H1 (cell line): ENCODE data around the gene ISCA2. TPM values are rescaled to one million over a fixed set of nuclear protein-coding genes. Genes with fewer than 3 reads are reported as not detected.

Experiments
- CTCF ChIA-PET: fragments of 300-600 bp; sonication (Branson Sonifier 250); formaldehyde crosslinking; loops from one replicate; lab custom pipeline; 2021; ENCODE audit not compliant: partially characterized antibody; lab: Charles Lee
- POLR2A ChIA-PET: fragments of 300-600 bp; sonication (Branson Sonifier 250); formaldehyde crosslinking; loops from one replicate; lab custom pipeline; 2021; ENCODE audit warnings: inconsistent platforms; ENCODE audit not compliant: partially characterized antibody; lab: Charles Lee
- DNase-seq, 2 experiments: peaks; one replicate each; pipeline versions ENCODE4 v3.0.0 to v3.0.0-alpha.2; 2010 to 2022; ENCODE audit warnings: low spot score in 2 of 2, low read depth in 1 of 2, mixed read lengths in 1 of 2
- FAIRE-seq: peaks from 2 replicates; lab custom pipeline; 2011; peaks lifted over from hg19 to GRCh38; lab: Jason Lieb, UNC
- H2AFZ ChIP-seq: 2 replicates; pipeline ENCODE4 v1.8.1; 2012; ENCODE audit warnings: low read length, inconsistent platforms
- H2AK5ac ChIP-seq: 2 replicates; pipeline ENCODE4 v1.6.1; 2013; ENCODE audit warnings: low read depth, low read length
- H2BK120ac ChIP-seq: replicated peaks from 2 replicates; pipeline ENCODE3; 2013; ENCODE audit warnings: low read depth, low read length, inconsistent platforms
- H2BK12ac ChIP-seq: 2 replicates; pipeline ENCODE4 v1.6.1; 2013; ENCODE audit warnings: low read depth, low read length
- H2BK15ac ChIP-seq: 2 replicates; pipeline ENCODE4 v1.6.1; 2013; ENCODE audit warnings: low read length
- H2BK20ac ChIP-seq: 2 replicates; pipeline ENCODE4 v1.6.1; 2013; ENCODE audit warnings: low read length
- H2BK5ac ChIP-seq: 2 replicates; pipeline ENCODE4 v1.6.1; 2013; ENCODE audit warnings: low read depth, low read length
- H3K14ac ChIP-seq: 2 replicates; pipeline ENCODE4 v1.6.1; 2013; ENCODE audit warnings: inconsistent platforms; ENCODE audit not compliant: insufficient read length
- H3K18ac ChIP-seq: 2 replicates; pipeline ENCODE4 v1.6.1; 2013; ENCODE audit warnings: low read length; ENCODE audit errors: extremely low read depth
- H3K23ac ChIP-seq: 2 replicates; pipeline ENCODE4 v1.6.1; 2013; ENCODE audit warnings: inconsistent platforms; ENCODE audit not compliant: insufficient read length
- H3K23me2 ChIP-seq: 2 replicates; pipeline ENCODE4 v1.6.1; 2013; ENCODE audit warnings: low read depth, low read length
- H3K27ac ChIP-seq: 2 replicates; pipeline ENCODE4 v1.6.1; 2011; ENCODE audit warnings: low read depth, low read length, inconsistent platforms
- H3K27me3 ChIP-seq, 4 experiments: replicated peaks in 1 of 4; 1 replicate in 1 of 4; 2 replicates in 3 of 4; pipeline versions ENCODE4 v1.6.1 to v1.8.1; 2011 to 2013; ENCODE audit warnings: low read length in 3 of 4, mild to moderate bottlenecking in 3 of 4, inconsistent platforms in 2 of 4, mixed read lengths in 2 of 4, moderate library complexity in 1 of 4; ENCODE audit not compliant: control insufficient read depth in 3 of 4, insufficient read depth in 3 of 4; ENCODE audit errors: extremely low read depth in 1 of 4
- H3K36me3 ChIP-seq, 4 experiments: 2 replicates each; pipeline versions ENCODE4 v1.6.1 to v1.8.1; 2011 to 2013; ENCODE audit warnings: mild to moderate bottlenecking in 4 of 4, low read length in 3 of 4, moderate library complexity in 2 of 4, control low read depth in 1 of 4, inconsistent platforms in 1 of 4; ENCODE audit not compliant: insufficient read depth in 4 of 4, control insufficient read depth in 2 of 4
- H3K4ac ChIP-seq: replicated peaks from 2 replicates; pipeline ENCODE3; 2013; ENCODE audit warnings: low read length, low read depth, mixed read lengths, inconsistent platforms; ENCODE audit not compliant: insufficient read length
- H3K4me1 ChIP-seq, 4 experiments: replicated peaks in 1 of 4; 1 replicate in 1 of 4; 2 replicates in 3 of 4; pipeline versions ENCODE4 v1.6.1 to v1.8.1; 2011 to 2013; ENCODE audit warnings: low read length in 3 of 4, inconsistent platforms in 2 of 4, mixed read lengths in 1 of 4; ENCODE audit not compliant: insufficient read depth in 4 of 4, control insufficient read depth in 3 of 4
- H3K4me2 ChIP-seq, 2 experiments: 2 replicates each; pipeline versions ENCODE4 v1.6.1 to v1.8.1; 2011 to 2013; ENCODE audit warnings: low read depth in 2 of 2, low read length in 2 of 2, control low read depth in 1 of 2, inconsistent platforms in 1 of 2, mild to moderate bottlenecking in 1 of 2; ENCODE audit not compliant: insufficient read depth in 1 of 2
- H3K4me3 ChIP-seq, 4 experiments: fragments of 200-600, 300-600 bp in 1 of 4; sonication (generic), shearing (Covaris generic), sonication (Bioruptor Twin) in 1 of 4; 2 replicates each; pipeline versions ENCODE4 v1.5.1 to v1.8.1; 2011 to 2016; ENCODE audit warnings: low read length in 4 of 4, low read depth in 3 of 4, control low read depth in 2 of 4, inconsistent platforms in 2 of 4, mild to moderate bottlenecking in 2 of 4, mixed read lengths in 1 of 4, moderate library complexity in 1 of 4; ENCODE audit not compliant: insufficient read depth in 2 of 4; ENCODE audit errors: extremely low read depth in 1 of 4
- H3K56ac ChIP-seq: replicated peaks from 2 replicates; pipeline ENCODE3; 2013; ENCODE audit warnings: low read depth, mild to moderate bottlenecking, mixed read lengths, low read length, inconsistent platforms; ENCODE audit not compliant: insufficient read length
- H3K79me1 ChIP-seq: 2 replicates; pipeline ENCODE4 v1.6.1; 2013; ENCODE audit warnings: low read depth, low read length, control low read depth
- H3K79me2 ChIP-seq, 2 experiments: 2 replicates each; pipeline versions ENCODE4 v1.6.1 to v1.8.1; 2012 to 2013; ENCODE audit warnings: low read length in 2 of 2, mild to moderate bottlenecking in 2 of 2, inconsistent platforms in 1 of 2; ENCODE audit not compliant: insufficient read depth in 2 of 2, control insufficient read depth in 1 of 2
- H3K9ac ChIP-seq, 4 experiments: replicated peaks in 1 of 4; 1 replicate in 1 of 4; 2 replicates in 3 of 4; pipeline versions ENCODE4 v1.6.1 to v1.8.1; 2011 to 2013; ENCODE audit warnings: low read depth in 3 of 4, low read length in 3 of 4, control low read depth in 2 of 4, mild to moderate bottlenecking in 2 of 4, moderate library complexity in 2 of 4, inconsistent platforms in 1 of 4; ENCODE audit errors: extremely low read depth in 1 of 4
- H3K9me3 ChIP-seq, 2 experiments: 2 replicates each; pipeline versions ENCODE4 v1.6.1 to v1.8.1; 2012 to 2013; ENCODE audit warnings: mild to moderate bottlenecking in 2 of 2, moderate library complexity in 2 of 2, control low read depth in 1 of 2, inconsistent platforms in 1 of 2, low read depth in 1 of 2, low read length in 1 of 2, mixed read lengths in 1 of 2; ENCODE audit not compliant: insufficient read depth in 2 of 2
- H4K20me1 ChIP-seq, 2 experiments: replicated peaks in 1 of 2; 2 replicates each; pipeline versions ENCODE3 to v1.8.1; 2011 to 2013; ENCODE audit warnings: inconsistent platforms in 2 of 2, low read length in 2 of 2, mild to moderate bottlenecking in 1 of 2; ENCODE audit not compliant: insufficient read depth in 2 of 2, control insufficient read depth in 1 of 2
- H4K5ac ChIP-seq: 2 replicates; pipeline ENCODE4 v1.6.1; 2013; ENCODE audit warnings: low read length, low read depth, mixed read lengths, inconsistent platforms; ENCODE audit not compliant: insufficient read length
- H4K8ac ChIP-seq: 2 replicates; pipeline ENCODE4 v1.8.0; 2013; ENCODE audit warnings: mild to moderate bottlenecking, moderate library complexity, low read length, inconsistent platforms; ENCODE audit not compliant: insufficient read depth; ENCODE audit errors: extremely low read depth
- H4K91ac ChIP-seq: replicated peaks from 2 replicates; pipeline ENCODE3; 2013; ENCODE audit warnings: low read length, mixed read lengths, inconsistent platforms; ENCODE audit not compliant: insufficient read length
- BRCA1 ChIP-seq: IDR thresholded peaks from 2 replicates; pipeline ENCODE4 v1.6.1; 2012; ENCODE audit warnings: low read depth, low read length, improper control_type of control experiment
- CREB1 ChIP-seq: IDR thresholded peaks from 2 replicates; pipeline ENCODE4 v1.6.1; 2012; ENCODE audit warnings: inconsistent platforms
- HDAC2 ChIP-seq, 2 experiments: fragments of 300-600 bp in 1 of 2; sonication (generic) in 1 of 2; IDR thresholded peaks; 2 replicates each; pipeline ENCODE4 v1.6.1; 2011 to 2012; ENCODE audit warnings: low read depth in 2 of 2, low read length in 2 of 2, mild to moderate bottlenecking in 2 of 2, moderate library complexity in 2 of 2, borderline replicate concordance in 1 of 2, inconsistent platforms in 1 of 2
- HDAC6 ChIP-seq: IDR thresholded peaks from one replicate; pipeline ENCODE4 v1.7.1; 2012; ENCODE audit warnings: low read depth, mild to moderate bottlenecking, inconsistent platforms, low read length, moderate library complexity
- KDM5A ChIP-seq: fragments of 200-600 bp; IDR thresholded peaks from 2 replicates; pipeline ENCODE4 v1.7.1; 2012; ENCODE audit warnings: mild to moderate bottlenecking, low read length, inconsistent platforms, mixed read lengths
- MAX ChIP-seq: IDR thresholded peaks from 2 replicates; pipeline ENCODE4 v1.6.1; 2012; ENCODE audit warnings: inconsistent platforms
- PHF8 ChIP-seq: fragments of 200-600 bp; sonication (generic); conservative IDR thresholded peaks from 2 replicates; pipeline ENCODE4 v1.7.1; 2012; ENCODE audit warnings: low read depth, mild to moderate bottlenecking, inconsistent platforms, low read length, moderate library complexity
- RNF2 ChIP-seq: fragments of 200-900, 300-1000 bp; sonication (generic); IDR thresholded peaks from 2 replicates; pipeline ENCODE4 v1.7.1; 2016; ENCODE audit warnings: borderline replicate concordance, low read depth, mild to moderate bottlenecking, antibody characterized with exemption, low read length; ENCODE audit not compliant: poor library complexity, severe bottlenecking; ENCODE audit errors: missing control alignments
- RXRA ChIP-seq: IDR thresholded peaks from 2 replicates; pipeline ENCODE4 v1.6.1; 2011; ENCODE audit warnings: low read depth, mild to moderate bottlenecking, low read length, moderate library complexity; ENCODE audit not compliant: insufficient read depth
- SAP30 ChIP-seq: fragments of 300-600 bp; sonication (generic); IDR thresholded peaks from 2 replicates; pipeline ENCODE4 v1.7.1; 2012; ENCODE audit warnings: low read length, moderate library complexity, mild to moderate bottlenecking, inconsistent platforms; ENCODE audit not compliant: insufficient read depth, insufficient replicate concordance
- YY1 ChIP-seq: IDR thresholded peaks from 2 replicates; pipeline ENCODE4 v1.6.1; 2011; ENCODE audit warnings: low read depth, mild to moderate bottlenecking, low read length
- WGBS, 2 experiments: shearing (Covaris generic) in 1 of 2; methylation state at CpG; one replicate each; pipeline versions ENCODE4 v1.1.6 to v1.1.7; 2013 to 2015; ENCODE audit warnings: low lambda C conversion rate in 2 of 2, mixed read lengths in 2 of 2, inconsistent platforms in 1 of 2, low coverage in 1 of 2, missing lambda C conversion rate in 1 of 2; ENCODE audit not compliant: insufficient replicate concordance in 2 of 2, insufficient coverage in 1 of 2, insufficient read length in 1 of 2; ENCODE audit errors: extremely low coverage in 1 of 2, missing lambda C conversion rate in 1 of 2; 5-methylcytosine and 5-hydroxymethylcytosine counted together
- polyA plus RNA-seq, 7 experiments: library from polyadenylated mRNA; depleted of rRNA in 3 of 7; stranded (reverse) in 5 of 7; unstranded in 2 of 7; fragments of >200 nt in 5 of 7; fragments of 200-250 nt in 2 of 7; gene quantifications; 1 replicate in 5 of 7; 2 replicates in 1 of 7; 4 replicates in 1 of 7; pipeline versions ENCODE4 v1.2.1 to v1.2.3, GENCODE V29; 2011 to 2013; ENCODE audit warnings: missing spikeins in 2 of 7, mixed read lengths in 2 of 7
- total RNA-seq: library from RNA; stranded (reverse); fragmentation: NEBNext Ultra II Directional; extraction: Animal tissue kit (Norgen Biotek cat#: 25700); gene quantifications from 2 replicates; pipeline ENCODE4 v1.2.1, GENCODE V29; 2021
- TF ChIP-seq, protein P1 (sequence below): IDR thresholded peaks from 2 replicates; pipeline ENCODE4 v1.6.1; 2011; ENCODE audit warnings: low read length, improper control_type of control experiment

Gene ISCA2
- total and polyA plus RNA-seq, 2 of the 8 experiments (the other 6 are each of a cell fraction or from before 2014, with no cell fraction given): 43.5 to 78.6 TPM

DNA sequence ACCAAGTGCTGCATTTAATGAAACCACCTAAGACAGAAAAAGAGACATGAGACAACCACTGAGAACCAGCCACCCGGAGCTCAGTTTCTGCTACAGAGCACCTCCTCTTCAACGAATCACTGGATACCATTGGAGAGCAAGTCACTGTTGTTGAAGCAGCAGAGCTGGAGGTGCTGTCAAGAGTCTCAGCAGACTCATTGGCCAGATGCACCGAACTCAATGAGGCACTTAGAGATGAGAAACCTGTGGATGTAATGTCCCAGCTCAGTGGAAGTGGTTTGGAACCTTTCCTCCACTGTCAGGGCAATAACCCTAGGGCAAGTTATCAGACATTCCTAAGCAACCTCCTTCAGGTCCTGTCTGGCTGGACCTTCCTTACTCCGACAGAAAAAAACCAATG lies 13.5 kb upstream of the ISCA2 start:
- ChIA-PET CTCF (interaction anchor here (0.6 to 12.6 kb wide), 24 partner anchors 11 to 396 kb away, joined by 3 to 181 read pairs (median 8); partner anchors contain the start of genes ABCD4, ALDH6A1 and VRTN), POLR2A (interaction anchor here (0.7 to 3.2 kb wide), 6 partner anchors 13 to 222 kb away, joined by 3 to 15 read pairs (median 4); no protein-coding TSS in a partner anchor)
- H3K27me3 ChIP-seq: no peaks in the 10 kb centered on the region
- WGBS, 2 experiments: 92% methylated on average over 4 of the region's 4 CpGs; no CpG with 5 or more reads in 1 of the 2 experiments
- H2AFZ ChIP-seq: no peak overlapping the region
- H2BK5ac ChIP-seq: no peak overlapping the region
- FAIRE-seq (no peak), DNase-seq (no peak)
- H3K23ac ChIP-seq: no peak overlapping the region
- H2BK120ac ChIP-seq: no peak overlapping the region
- no peak overlapping the region for H3K18ac ChIP-seq
- no peak overlapping the region for H2BK15ac ChIP-seq
- no peaks in the 10 kb centered on the region for H3K23me2 ChIP-seq
- H3K79me2 ChIP-seq: no peaks in the 10 kb centered on the region
- no peak overlapping the region for H2AK5ac ChIP-seq
- peaks cover 3 to 63% (median 31%) of the 10 kb centered on the region in 4 experiments for H3K36me3 ChIP-seq
- no peak overlapping the region for H4K5ac ChIP-seq
- no peaks in the 10 kb centered on the region for H4K20me1 ChIP-seq
- H3K4me1 ChIP-seq: peaks cover 0 to 3% (median 0%) of the 10 kb centered on the region in 4 experiments; a peak in 2 of 7 replicates
- H3K27ac ChIP-seq: no peak overlapping the region
- no peak overlapping the region for H4K8ac ChIP-seq
- H4K91ac ChIP-seq: no peak overlapping the region
- no peak overlapping the region for H3K14ac ChIP-seq
- no peak overlapping the region for H3K4me3 ChIP-seq
- no peak overlapping the region for H3K56ac ChIP-seq
- H3K9me3 ChIP-seq: no peaks in the 10 kb centered on the region
- H3K4ac ChIP-seq: no peak overlapping the region
- no peak overlapping the region for H2BK12ac ChIP-seq
- no peak overlapping the region for H3K9ac ChIP-seq
- H3K4me2 ChIP-seq: no peak overlapping the region
- H3K79me1 ChIP-seq: no peaks in the 10 kb centered on the region
- H2BK20ac ChIP-seq: no peak overlapping the region
- no peak for TF ChIP-seq CREB1
- no peak for TF ChIP-seq BRCA1
- TF ChIP-seq SAP30: no peak
- TF ChIP-seq, protein P1, sequence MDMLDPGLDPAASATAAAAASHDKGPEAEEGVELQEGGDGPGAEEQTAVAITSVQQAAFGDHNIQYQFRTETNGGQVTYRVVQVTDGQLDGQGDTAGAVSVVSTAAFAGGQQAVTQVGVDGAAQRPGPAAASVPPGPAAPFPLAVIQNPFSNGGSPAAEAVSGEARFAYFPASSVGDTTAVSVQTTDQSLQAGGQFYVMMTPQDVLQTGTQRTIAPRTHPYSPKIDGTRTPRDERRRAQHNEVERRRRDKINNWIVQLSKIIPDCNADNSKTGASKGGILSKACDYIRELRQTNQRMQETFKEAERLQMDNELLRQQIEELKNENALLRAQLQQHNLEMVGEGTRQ: no peak
- no peak for TF ChIP-seq RNF2
- no peak for TF ChIP-seq YY1
- TF ChIP-seq MAX: no peak
- no peak for TF ChIP-seq HDAC2 (IDR thresholded peaks at IDR 0.05; ENCODE audit: borderline replicate concordance in 1 of 2, low read depth in 2 of 2, low read length in 2 of 2)
- no peak for TF ChIP-seq PHF8
- no peak for TF ChIP-seq KDM5A
- TF ChIP-seq RXRA: no peak
- TF ChIP-seq HDAC6: no peak
